Hepatocyte (in vitro differentiated cells): Measurements from ENCODE around the gene CNIH2.

ENCODE experiments used
- CTCF ChIP-seq: fragments of 200-600 bp; sonication (generic); IDR thresholded peaks from 2 replicates; pipeline ENCODE4 v1.5.1; 2016; ENCODE audit warnings: antibody characterized with exemption, mild to moderate bottlenecking; ENCODE audit not compliant: poor library complexity
- EZH2 ChIP-seq: fragments of 200-600 bp; sonication (generic); IDR thresholded peaks from 2 replicates; pipeline ENCODE4 v1.6.1; 2016; ENCODE audit warnings: antibody characterized with exemption, mild to moderate bottlenecking, borderline replicate concordance
- EZH2phosphoT487 ChIP-seq: fragments of 200-600 bp; sonication (generic); IDR thresholded peaks from one replicate; pipeline ENCODE4 v1.6.1; 2018; ENCODE audit warnings: antibody characterized with exemption, mild to moderate bottlenecking, low read depth, moderate library complexity; ENCODE audit not compliant: unreplicated experiment, severe bottlenecking

GRCh38 chr11:66233301-66233700 lies 44.7 kb upstream of the CNIH2 start:
- TF ChIP-seq CTCF (no peak), EZH2 (no peak), EZH2phosphoT487 (no peak)
